Endothelial cell of umbilical vein (primary cell): Measurements from ENCODE around the gene TSPAN5. TPM values are rescaled to one million over a fixed set of nuclear protein-coding genes. Genes with fewer than 3 reads are reported as not detected.

Experiments
- BruUV-seq: library from RNA; stranded (reverse); fragments of 400-500 nt; replicated peaks from 2 replicates; lab custom pipeline; 2021; lab: Mats Ljungman, UMichigan
- CTCF ChIA-PET: fragments of 300-600, 350-600 bp; sonication (Branson Sonifier 250); formaldehyde crosslinking; loops from one replicate; lab custom pipeline; 2021; ENCODE audit warnings: antibody characterized with exemption, inconsistent platforms; lab: Charles Lee
- POLR2A ChIA-PET: fragments of 300-600, 350-600 bp; sonication (Branson Sonifier 250); formaldehyde crosslinking; loops from one replicate; lab custom pipeline; 2021; ENCODE audit warnings: antibody characterized with exemption, inconsistent platforms; lab: Charles Lee
- DNase-seq: peaks from one replicate; pipeline ENCODE4 v3.0.0-alpha.2; 2011; ENCODE audit warnings: low read depth, low spot score
- FAIRE-seq: peaks from 2 replicates; lab custom pipeline; 2011; peaks lifted over from hg19 to GRCh38; lab: Jason Lieb, UNC
- H2AFZ ChIP-seq: 2 replicates; pipeline ENCODE4 v1.6.0; 2012; ENCODE audit warnings: low read depth, low read length, control low read depth, inconsistent platforms
- H3K27ac ChIP-seq: 2 replicates; pipeline ENCODE4 v1.5.1; 2011; ENCODE audit warnings: low read depth, mild to moderate bottlenecking, control low read depth, low read length, moderate library complexity; ENCODE audit not compliant: insufficient read depth
- H3K27me3 ChIP-seq, 2 experiments: 2 replicates each; pipeline versions ENCODE4 v1.6.0 to v1.6.1; 2011; ENCODE audit warnings: low read length in 2 of 2, mixed read lengths in 1 of 2; ENCODE audit not compliant: control insufficient read depth in 2 of 2, insufficient read depth in 2 of 2
- H3K36me3 ChIP-seq, 2 experiments: 2 replicates in 1 of 2; 3 replicates in 1 of 2; pipeline ENCODE4 v1.5.1; 2011; ENCODE audit warnings: low read length in 2 of 2, mild to moderate bottlenecking in 1 of 2, moderate library complexity in 1 of 2; ENCODE audit not compliant: control insufficient read depth in 2 of 2, insufficient read depth in 2 of 2; ENCODE audit errors: extremely low read depth in 1 of 2
- H3K4me1 ChIP-seq: 3 replicates; pipeline ENCODE4 v1.5.1; 2011; ENCODE audit warnings: mild to moderate bottlenecking, low read length; ENCODE audit not compliant: control insufficient read depth, insufficient read depth; ENCODE audit errors: extremely low read depth
- H3K4me2 ChIP-seq: 2 replicates; pipeline ENCODE4 v1.6.1; 2011; ENCODE audit warnings: low read length, control low read depth, mixed read lengths; ENCODE audit not compliant: insufficient read depth
- H3K4me3 ChIP-seq, 3 experiments: fragments of 200-600 bp in 1 of 3; sonication (generic), shearing (Covaris generic) in 1 of 3; replicated peaks in 1 of 3; 2 replicates each; pipeline ENCODE4 v1.5.1; 2011 to 2016; ENCODE audit warnings: control low read depth in 3 of 3, low read length in 3 of 3, mild to moderate bottlenecking in 2 of 3, inconsistent platforms in 1 of 3, low read depth in 1 of 3, moderate library complexity in 1 of 3; ENCODE audit not compliant: insufficient read depth in 1 of 3
- H3K79me2 ChIP-seq: 2 replicates; pipeline ENCODE4 v1.6.0; 2012; ENCODE audit warnings: low read length, inconsistent platforms; ENCODE audit not compliant: control insufficient read depth, insufficient read depth
- H3K9ac ChIP-seq: replicated peaks from 2 replicates; pipeline ENCODE3; 2011; ENCODE audit warnings: low read length, control low read depth; ENCODE audit not compliant: insufficient read depth; ENCODE audit errors: extremely low read depth
- H3K9me1 ChIP-seq: replicated peaks from 3 replicates; pipeline ENCODE4 v1.6.0; 2011; ENCODE audit warnings: mild to moderate bottlenecking, low read length; ENCODE audit not compliant: control insufficient read depth, insufficient read depth; ENCODE audit errors: extremely low read depth
- H3K9me3 ChIP-seq: replicated peaks from 2 replicates; pipeline ENCODE4 v1.5.1; 2012; ENCODE audit warnings: low read length, inconsistent platforms; ENCODE audit not compliant: control insufficient read depth, insufficient read depth
- H4K20me1 ChIP-seq: replicated peaks from 2 replicates; pipeline ENCODE3; 2011; ENCODE audit warnings: mild to moderate bottlenecking, low read length; ENCODE audit not compliant: control insufficient read depth, insufficient read depth; ENCODE audit errors: extremely low read depth
- EZH2 ChIP-seq: IDR thresholded peaks from 2 replicates; pipeline ENCODE4 v1.6.1; 2012; ENCODE audit warnings: borderline replicate concordance, low read depth, mild to moderate bottlenecking, moderate library complexity, low read length, inconsistent platforms; ENCODE audit not compliant: severe bottlenecking
- FOS ChIP-seq: IDR thresholded peaks from 2 replicates; pipeline ENCODE4 v1.6.1; 2011; ENCODE audit warnings: mild to moderate bottlenecking, low read length, moderate library complexity, borderline replicate concordance; ENCODE audit not compliant: insufficient read depth
- GATA2 ChIP-seq: IDR thresholded peaks from 2 replicates; pipeline ENCODE4 v1.7.0; 2011; ENCODE audit warnings: low read depth, mild to moderate bottlenecking, moderate library complexity, mixed read lengths, low read length; ENCODE audit not compliant: insufficient read length, insufficient read depth
- JUN ChIP-seq: IDR thresholded peaks from 2 replicates; pipeline ENCODE4 v1.6.1; 2011; ENCODE audit warnings: borderline replicate concordance, low read depth; ENCODE audit not compliant: insufficient read length, insufficient read depth
- POLR2A ChIP-seq: IDR thresholded peaks from 2 replicates; pipeline ENCODE4 v1.6.1; 2012; ENCODE audit warnings: low read depth, mild to moderate bottlenecking, control low read depth, low read length
- POLR2AphosphoS5 ChIP-seq: IDR thresholded peaks from 2 replicates; pipeline ENCODE4 v1.6.1; 2012; ENCODE audit warnings: low read depth, mild to moderate bottlenecking, control low read depth, low read length, moderate library complexity; ENCODE audit not compliant: insufficient read depth
- dilution Hi-C: fragments of 300-500 bp; cut with MboI; formaldehyde crosslinking; loops from one replicate; pipeline ENCODE4 v1.15.0; 2019; ENCODE audit warnings: low sequenced_read_pairs; ENCODE audit not compliant: extremely low pct_ligation_motif_present
- intact Hi-C: fragments of 100-400 bp; cut with micrococcal nuclease; formaldehyde crosslinking; loops from one replicate; pipeline ENCODE4 v1.10.0; 2022
- polyA plus RNA-seq, 4 experiments: library from polyadenylated mRNA; depleted of rRNA in 3 of 4; stranded (reverse) in 3 of 4; unstranded in 1 of 4; fragments of >200 nt; gene quantifications; 2 replicates each; pipeline versions ENCODE4 v1.2.1 to v1.2.3, GENCODE V29; 2011 to 2012; ENCODE audit warnings: missing spikeins in 1 of 4
- total RNA-seq: library from RNA; stranded (reverse); gene quantifications from 2 replicates; pipeline ENCODE4 v1.2.3, GENCODE V29; 2021
- TF ChIP-seq, protein P1 (sequence below), 2 donors: IDR thresholded peaks; 1 replicate in 1 of 2; 2 replicates in 1 of 2; pipeline ENCODE4 v1.5.1; 2011; ENCODE audit warnings: low read length in 2 of 2, mild to moderate bottlenecking in 2 of 2, moderate library complexity in 2 of 2, control low read depth in 1 of 2, inconsistent platforms in 1 of 2, low read depth in 1 of 2; ENCODE audit not compliant: insufficient read depth in 1 of 2; ENCODE audit errors: extremely low read depth in 1 of 2
- TF ChIP-seq, protein P2 (sequence below): IDR thresholded peaks from 2 replicates; pipeline ENCODE4 v1.6.1; 2011; ENCODE audit not compliant: insufficient read depth, insufficient read length

The TSPAN5 gene
- total and polyA plus RNA-seq, 2 donors (not counting 3 experiments of a cell fraction or from before 2014, with no cell fraction given) = 45.1 to 50.2 TPM

DNA sequence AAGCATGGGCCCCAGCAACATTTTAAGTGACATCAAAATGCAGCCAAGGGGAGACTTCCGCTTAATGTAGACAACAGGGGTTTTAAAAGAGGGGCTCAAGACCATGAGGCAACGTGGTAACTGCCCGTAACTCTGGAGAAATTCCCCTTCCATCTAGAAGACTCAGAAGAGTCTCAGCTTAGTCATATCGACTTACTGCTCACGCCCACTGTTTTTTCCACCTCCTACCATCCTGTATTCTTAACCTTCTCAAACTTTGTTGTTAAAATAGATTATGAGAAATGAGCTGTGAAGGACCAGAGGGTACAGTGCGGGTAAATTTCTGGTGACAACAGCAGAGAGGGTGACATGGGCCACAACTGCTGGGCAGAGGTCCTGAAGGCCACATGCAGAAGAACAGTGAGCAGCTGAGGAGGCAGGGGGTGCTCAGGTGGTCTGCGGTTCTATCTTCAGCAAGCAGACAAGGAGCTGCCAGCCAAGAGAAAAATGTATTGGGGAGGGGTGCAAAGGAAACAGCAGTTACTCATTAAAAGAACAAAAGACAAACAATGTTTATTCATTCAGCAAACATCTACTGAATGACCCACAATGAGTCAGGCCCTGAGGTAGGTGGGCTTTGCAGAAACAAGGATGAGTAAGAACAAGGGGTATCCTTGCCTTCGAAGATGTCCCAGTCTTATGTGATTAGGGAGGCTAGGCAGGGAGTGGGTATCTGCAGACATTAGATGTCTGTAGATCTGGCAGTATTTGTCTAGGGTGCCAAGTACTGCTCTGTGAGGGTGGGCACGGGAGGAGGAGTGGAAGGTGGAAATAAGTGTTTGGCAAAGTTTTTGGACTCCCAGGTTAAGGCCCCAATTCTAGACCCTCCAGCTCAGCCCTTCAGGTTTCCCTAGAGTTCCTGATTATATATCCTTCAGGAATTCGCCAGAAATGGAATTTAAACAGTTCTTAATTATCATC lies 175.3 kb downstream of the TSPAN5 start:
- FAIRE-seq = peak; percentile 57
- Histone ChIP-seq H3K9me1 (no peaks in the 10 kb centered on the region), H3K4me2 (peak overlapping the region; percentile 60), H3K27ac (peak overlapping the region; percentile 65), H3K4me3 (no peak overlapping the region), H3K9me3 (no peaks in the 10 kb centered on the region), H3K27me3 (no peaks in the 10 kb centered on the region), H4K20me1 (no peaks in the 10 kb centered on the region), H3K4me1 (peaks cover 22% of the 10 kb centered on the region), H3K36me3 (peaks cover 0 to 2% of the 10 kb centered on the region in 2 experiments), H3K79me2 (no peaks in the 10 kb centered on the region), H3K9ac (no peak overlapping the region), H2AFZ (peak overlapping the region; percentile 26)
- peak; percentile 51 for DNase-seq
- dilution Hi-C loops (no loop called here), intact Hi-C loops (loop anchor here (1.0 to 5.0 kb wide), 3 partner anchors 39 to 172 kb away; no protein-coding TSS in a partner anchor)
- no TSS peak for BruUV-seq
- peak; percentile 33 for TF ChIP-seq JUN
- TF ChIP-seq POLR2A = no peak
- TF ChIP-seq POLR2AphosphoS5 = peak; percentile 59
- no peak for TF ChIP-seq EZH2
- TF ChIP-seq FOS = peak; percentile 75
- CTCF ChIA-PET = interaction anchor here (1.2 to 1.5 kb wide), 3 partner anchors 15 to 573 kb away, joined by 4 to 5 read pairs (median 4); no protein-coding TSS in a partner anchor
- POLR2A ChIA-PET = no interaction called here

- ChIA-PET CTCF (interaction anchor here (1.4 to 1.5 kb wide), 2 partner anchors 15 to 574 kb away, joined by 4 read pairs; no protein-coding TSS in a partner anchor), POLR2A (no interaction called here)
- Histone ChIP-seq H3K79me2 (no peaks in the 10 kb centered on the region), H4K20me1 (no peaks in the 10 kb centered on the region), H3K9me1 (no peaks in the 10 kb centered on the region), H2AFZ (peak overlapping the region; percentile 26), H3K27me3 (no peaks in the 10 kb centered on the region), H3K4me3 (no peak overlapping the region), H3K36me3 (peaks cover 0 to 3% of the 10 kb centered on the region in 2 experiments), H3K4me2 (peak overlapping the region; percentile 60), H3K9me3 (no peaks in the 10 kb centered on the region), H3K9ac (no peak overlapping the region), H3K27ac (peak overlapping the region; percentile 65), H3K4me1 (peaks cover 22% of the 10 kb centered on the region)
- DNase-seq (no peak), FAIRE-seq (no peak)
- intact Hi-C loops (loop anchor here (5.0 kb wide), 2 partner anchors 40 to 145 kb away; no protein-coding TSS in a partner anchor), dilution Hi-C loops (no loop called here)
- no TSS peak for BruUV-seq
- TF ChIP-seq POLR2A (no peak), JUN (no peak), GATA2 (no peak), FOS (no peak), POLR2AphosphoS5 (no peak)
- TF ChIP-seq, protein P1, sequence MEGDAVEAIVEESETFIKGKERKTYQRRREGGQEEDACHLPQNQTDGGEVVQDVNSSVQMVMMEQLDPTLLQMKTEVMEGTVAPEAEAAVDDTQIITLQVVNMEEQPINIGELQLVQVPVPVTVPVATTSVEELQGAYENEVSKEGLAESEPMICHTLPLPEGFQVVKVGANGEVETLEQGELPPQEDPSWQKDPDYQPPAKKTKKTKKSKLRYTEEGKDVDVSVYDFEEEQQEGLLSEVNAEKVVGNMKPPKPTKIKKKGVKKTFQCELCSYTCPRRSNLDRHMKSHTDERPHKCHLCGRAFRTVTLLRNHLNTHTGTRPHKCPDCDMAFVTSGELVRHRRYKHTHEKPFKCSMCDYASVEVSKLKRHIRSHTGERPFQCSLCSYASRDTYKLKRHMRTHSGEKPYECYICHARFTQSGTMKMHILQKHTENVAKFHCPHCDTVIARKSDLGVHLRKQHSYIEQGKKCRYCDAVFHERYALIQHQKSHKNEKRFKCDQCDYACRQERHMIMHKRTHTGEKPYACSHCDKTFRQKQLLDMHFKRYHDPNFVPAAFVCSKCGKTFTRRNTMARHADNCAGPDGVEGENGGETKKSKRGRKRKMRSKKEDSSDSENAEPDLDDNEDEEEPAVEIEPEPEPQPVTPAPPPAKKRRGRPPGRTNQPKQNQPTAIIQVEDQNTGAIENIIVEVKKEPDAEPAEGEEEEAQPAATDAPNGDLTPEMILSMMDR (IDR thresholded peaks at IDR 0.05; ENCODE audit: extremely low read depth in 1 of 2, insufficient read depth in 1 of 2, low read depth in 1 of 2, low read length in 2 of 2) = no peak
- TF ChIP-seq, protein P2, sequence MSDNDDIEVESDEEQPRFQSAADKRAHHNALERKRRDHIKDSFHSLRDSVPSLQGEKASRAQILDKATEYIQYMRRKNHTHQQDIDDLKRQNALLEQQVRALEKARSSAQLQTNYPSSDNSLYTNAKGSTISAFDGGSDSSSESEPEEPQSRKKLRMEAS = no peak
Observed at GRCh38 chr4:98482503-98482846, 175.9 kb downstream of the TSPAN5 start.
